Duodenal mucosa (tissue), 2 donors: ENCODE results near the gene UPF3B.

Experiments used
- H3K27ac ChIP-seq: one replicate; pipeline ENCODE4 v1.7.0; 2013; ENCODE audit warnings: low read depth, low read length
- H3K27me3 ChIP-seq, 2 donors: one replicate each; pipeline ENCODE4 v1.7.0; 2013; ENCODE audit warnings: low read length in 2 of 2, control low read depth in 1 of 2; ENCODE audit not compliant: insufficient read depth in 2 of 2, control insufficient read depth in 1 of 2
- H3K36me3 ChIP-seq, 2 donors: one replicate each; pipeline ENCODE4 v1.7.0; 2013; ENCODE audit warnings: low read length in 2 of 2, control low read depth in 1 of 2; ENCODE audit not compliant: insufficient read depth in 2 of 2, control insufficient read depth in 1 of 2
- H3K4me1 ChIP-seq, 2 donors: one replicate each; pipeline ENCODE4 v1.7.0; 2013; ENCODE audit warnings: low read length in 2 of 2, control low read depth in 1 of 2; ENCODE audit not compliant: insufficient read depth in 2 of 2, control insufficient read depth in 1 of 2
- H3K4me3 ChIP-seq, 2 donors: one replicate each; pipeline ENCODE4 v1.7.0; 2013; ENCODE audit warnings: low read length in 2 of 2, low read depth in 1 of 2
- H3K9ac ChIP-seq, 2 donors: one replicate each; pipeline ENCODE4 v1.7.0; 2013; ENCODE audit warnings: low read length in 2 of 2, low read depth in 1 of 2
- H3K9me3 ChIP-seq, 2 donors: one replicate each; pipeline ENCODE4 v1.7.0; 2013; ENCODE audit warnings: low read length in 2 of 2, control low read depth in 1 of 2; ENCODE audit not compliant: control insufficient read depth in 1 of 2

The UPF3B gene

DNA sequence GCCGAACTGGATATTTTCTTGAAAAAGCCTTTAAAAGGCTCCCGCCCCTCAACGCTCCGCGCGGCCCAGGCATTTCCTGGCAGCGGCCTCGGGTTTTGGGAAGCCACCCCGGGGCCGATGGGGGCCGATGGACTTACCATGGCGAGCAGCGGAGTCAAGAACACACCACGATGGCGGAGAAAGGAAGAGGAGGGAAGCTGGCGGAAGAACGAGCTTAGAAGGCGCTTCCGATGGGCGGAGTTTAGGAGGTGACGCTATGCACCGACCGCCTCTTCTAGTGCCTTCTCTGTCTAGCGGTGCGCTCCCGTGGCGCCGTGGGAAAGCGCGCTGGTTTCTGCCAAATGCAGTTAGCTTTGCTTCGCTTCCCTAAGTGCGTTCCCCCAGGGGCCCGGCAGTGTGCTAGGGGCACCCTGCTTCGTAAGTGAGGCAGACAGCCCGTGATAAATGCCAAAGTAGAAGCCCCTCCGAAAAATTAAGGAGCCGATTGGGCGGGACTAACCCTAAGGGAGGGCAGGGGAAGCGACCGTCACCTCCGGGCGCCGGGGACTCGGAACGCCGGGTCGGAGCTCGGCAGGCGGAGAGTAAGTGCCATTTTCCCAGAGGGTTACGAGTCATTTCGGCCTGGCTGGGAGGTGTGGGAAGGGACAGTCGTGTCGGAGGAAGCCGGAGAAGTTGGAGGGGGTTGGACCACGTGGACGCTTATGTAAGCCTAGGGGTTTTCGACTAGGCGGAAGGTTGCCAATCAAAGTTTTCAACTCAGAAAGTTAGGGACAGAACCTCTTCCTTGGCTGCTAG is 61.1 kb downstream of the UPF3B start, which contains the start of gene RPL39:
Gene RPL39 (minus strand): TSS at position 194 of the 795 bp plus-strand sequence. CDS start 54 bp downstream, at position 140.
- Histone ChIP-seq H3K9ac (peak within 1 kb of the TSS; percentile 90 to 94), H3K4me1 (peaks cover 11 to 14% of the 10 kb centered on the region in 2 donors), H3K36me3 (peaks cover 0 to 13% of the 10 kb centered on the region in 2 donors), H3K4me3 (peak within 1 kb of the TSS; percentile 77 to 84), H3K9me3 (no peaks in the 10 kb centered on the region), H3K27ac (peak within 1 kb of the TSS; percentile 95), H3K27me3 (no peaks in the 10 kb centered on the region)

GRCh38 chrX:119790977-119791436 is 61.8 kb downstream of the UPF3B start:
- Histone ChIP-seq H3K27me3 (no peaks in the 10 kb centered on the region), H3K36me3 (peaks cover 0 to 17% of the 10 kb centered on the region in 2 donors), H3K9me3 (no peaks in the 10 kb centered on the region), H3K4me3 (peak overlapping the region; percentile 77 to 84), H3K9ac (peak overlapping the region; percentile 90 to 94), H3K27ac (peak overlapping the region; percentile 95), H3K4me1 (peaks cover 11 to 14% of the 10 kb centered on the region in 2 donors)

- H3K27me3 ChIP-seq, result no peaks in the 10 kb centered on the region
- H3K9me3 ChIP-seq, result no peaks in the 10 kb centered on the region
- peaks cover 5 to 10% of the 10 kb centered on the region in 2 donors for H3K4me1 ChIP-seq
- no peak overlapping the region for H3K27ac ChIP-seq
- H3K4me3 ChIP-seq, result no peak overlapping the region
- H3K36me3 ChIP-seq, result peaks cover 5 to 36% of the 10 kb centered on the region in 2 donors
- no peak overlapping the region for H3K9ac ChIP-seq
These were observed 67.9 kb downstream of the UPF3B start for GRCh38 chrX:119784747-119785446.
